HL-60/S4 (cell line): ENCODE data around the gene DGKI.

Source experiments
- in situ Hi-C: fragments of 300-500 bp; cut with MboI; formaldehyde crosslinking; loops from 2 replicates; pipeline ENCODE4 v1.14.3; 2022; ENCODE audit warnings: low sequenced_read_pairs

Gene DGKI

DNA sequence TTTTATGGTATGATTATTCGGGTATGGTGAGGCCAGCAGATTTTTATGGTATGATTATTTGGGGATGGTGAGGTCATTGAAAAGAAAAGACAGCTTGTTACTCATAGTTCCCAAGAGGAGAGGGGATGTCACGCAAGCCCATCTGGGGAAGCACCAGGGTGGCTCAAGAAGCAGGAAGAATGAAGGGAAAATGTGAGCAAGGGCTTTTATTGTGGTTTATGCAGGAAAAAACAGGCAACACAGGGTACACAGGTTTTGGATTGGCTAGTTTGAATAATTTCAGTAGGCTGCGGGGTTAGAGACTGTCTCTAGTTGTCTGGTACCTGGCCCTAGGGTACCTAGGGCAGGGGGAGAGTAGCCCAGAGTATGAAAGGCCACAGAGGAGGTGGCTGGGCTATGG lies 26.8 kb upstream of the DGKI start:
- in situ Hi-C loops: no loop called here

DNA sequence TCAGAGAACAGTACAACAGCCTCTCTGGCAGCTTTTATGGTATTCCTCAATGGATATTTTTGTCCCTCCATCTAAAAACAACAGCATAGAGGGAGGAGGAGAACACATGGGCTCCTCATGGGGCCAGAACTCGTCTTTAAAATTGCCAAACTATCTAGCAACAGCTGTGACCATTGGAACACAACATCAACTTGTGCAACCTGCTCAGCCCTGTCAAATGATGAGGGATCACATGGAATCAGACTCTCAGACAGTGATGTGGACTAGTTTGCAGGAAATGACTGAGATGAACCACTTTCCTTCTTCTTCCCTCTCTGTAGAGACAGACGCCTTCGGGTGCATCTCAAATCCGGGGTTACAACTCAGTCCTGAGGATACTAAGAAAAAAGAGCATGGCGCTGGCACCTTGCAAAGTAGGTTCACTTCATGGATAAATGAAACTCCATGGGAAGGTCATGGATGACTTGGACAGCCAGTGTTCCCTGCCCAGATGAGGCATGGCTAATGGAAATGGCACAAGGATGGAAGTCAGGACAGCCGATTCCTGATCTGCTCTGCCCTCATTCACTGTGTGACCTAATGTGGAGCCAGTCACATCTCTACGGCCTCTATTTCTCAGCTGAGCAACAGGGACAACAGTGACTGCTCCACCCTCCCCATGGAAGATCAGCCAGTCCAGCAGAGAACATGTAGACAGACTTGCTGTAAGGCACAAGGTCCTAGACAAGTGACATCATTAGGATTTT lies 24.6 kb upstream of the DGKI start:
- in situ Hi-C loops: no loop called here

DNA sequence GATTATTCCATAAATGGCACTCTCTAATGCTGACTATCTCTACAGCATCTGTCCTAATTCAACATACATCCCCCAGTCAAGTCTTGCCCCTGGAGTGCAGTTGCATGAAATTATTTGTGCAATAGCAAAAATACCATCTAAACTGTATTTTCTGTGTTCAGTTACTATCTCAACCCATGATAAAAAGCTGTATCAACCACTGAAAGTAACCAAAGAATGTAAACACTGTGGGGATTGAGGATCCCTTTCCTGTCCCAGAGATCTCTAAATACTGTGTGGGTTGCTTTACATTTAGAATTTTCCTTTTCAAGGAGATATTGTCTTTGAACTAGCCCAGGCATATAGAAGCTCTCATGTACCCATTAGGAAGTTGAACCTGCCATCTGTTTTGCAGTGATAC lies 23.9 kb upstream of the DGKI start:
- in situ Hi-C loops: no loop called here

DNA sequence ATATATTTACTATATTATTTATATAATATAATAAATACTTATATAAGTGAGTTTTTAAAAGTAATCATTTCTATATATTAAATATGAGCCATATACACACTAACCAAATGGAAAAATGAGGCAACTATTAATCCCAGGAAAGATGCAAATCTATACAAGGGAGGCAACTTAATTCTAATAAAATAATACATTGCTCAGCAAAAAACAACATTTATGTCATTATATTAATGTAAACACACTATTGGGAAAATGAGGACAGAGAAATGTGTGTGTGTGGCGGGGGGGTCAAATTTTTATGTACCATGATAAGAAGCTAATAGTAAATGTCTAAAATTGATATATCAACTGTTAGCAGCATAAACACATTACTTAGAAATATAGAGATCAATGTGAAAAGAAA lies 23.3 kb upstream of the DGKI start:
- in situ Hi-C loops: no loop called here

DNA sequence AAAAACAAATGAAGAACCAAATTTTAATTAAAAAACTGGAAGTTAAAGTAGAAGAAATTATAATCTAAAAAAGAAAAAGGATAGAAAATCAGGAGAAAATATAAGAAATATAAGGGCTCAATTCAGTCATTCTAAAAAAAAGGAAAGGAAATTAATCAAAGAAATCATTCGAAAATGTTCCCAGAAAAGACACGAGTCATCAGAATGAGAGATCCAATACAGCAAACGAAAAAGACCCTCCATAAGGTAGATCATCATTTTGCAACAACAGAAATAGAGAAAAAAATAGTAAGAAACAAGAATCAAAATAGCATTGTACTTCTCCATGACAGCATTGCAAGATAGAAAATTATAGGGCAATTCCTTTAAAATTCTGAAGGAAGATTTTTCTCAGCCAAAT lies 22.5 kb upstream of the DGKI start:
- in situ Hi-C loops: no loop called here

DNA sequence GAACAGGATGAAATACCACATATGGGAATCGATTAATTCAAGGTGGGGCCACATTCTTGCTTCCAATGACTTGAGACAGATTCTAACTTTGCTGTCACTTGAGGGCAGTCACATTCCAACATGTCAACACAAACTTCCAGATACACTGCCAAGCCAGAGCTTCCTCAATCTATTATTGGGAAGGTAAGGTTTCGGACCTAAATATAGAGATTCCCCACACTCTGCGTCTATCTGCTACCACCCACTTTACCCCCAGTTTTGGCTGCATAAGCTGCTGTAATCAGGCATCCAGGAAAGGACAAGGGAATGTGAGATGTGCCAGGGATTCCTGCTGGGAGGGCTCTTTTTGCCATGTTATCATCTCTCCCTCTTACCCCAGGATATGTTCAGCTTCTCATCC lies 20.5 kb upstream of the DGKI start:
- in situ Hi-C loops: no loop called here

DNA sequence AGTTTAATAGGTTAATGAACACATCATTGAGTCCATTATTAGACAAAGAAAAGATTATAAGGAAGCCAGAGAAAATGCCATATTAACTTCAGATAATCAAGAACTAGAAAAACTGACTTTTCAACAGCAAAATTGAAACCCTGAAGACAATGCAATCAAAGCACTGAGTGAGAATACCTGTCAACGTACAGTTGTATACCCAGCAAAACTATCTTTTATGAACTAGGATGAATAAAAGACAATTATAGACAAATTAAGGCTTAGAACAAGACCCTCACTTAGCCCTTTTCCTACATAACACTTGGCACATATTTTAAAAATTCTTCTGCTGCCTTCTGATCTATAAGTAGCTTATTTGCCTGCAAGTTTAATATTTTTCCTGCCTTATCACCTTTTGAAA lies 19.0 kb upstream of the DGKI start:
- in situ Hi-C loops: no loop called here

DNA sequence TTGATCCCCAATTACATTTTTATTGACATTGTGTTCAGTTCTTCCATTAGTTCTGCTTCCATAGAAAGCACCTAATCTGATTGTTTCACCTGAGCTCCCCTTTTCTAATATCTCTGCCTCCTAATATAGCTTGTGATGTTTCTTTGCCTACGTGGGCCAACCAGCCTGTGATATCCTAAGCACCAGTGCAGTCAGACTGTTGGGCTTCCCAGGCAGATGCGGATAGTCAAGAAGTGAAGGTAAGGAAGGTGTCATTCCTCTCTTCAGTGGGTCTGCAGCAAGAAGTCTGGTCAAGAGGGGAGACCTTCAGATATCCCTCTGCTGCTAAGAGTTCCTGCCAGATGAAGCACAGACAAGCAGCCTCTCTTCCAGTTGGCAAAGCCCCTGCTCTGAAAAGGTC lies 16.2 kb upstream of the DGKI start:
- in situ Hi-C loops: no loop called here

DNA sequence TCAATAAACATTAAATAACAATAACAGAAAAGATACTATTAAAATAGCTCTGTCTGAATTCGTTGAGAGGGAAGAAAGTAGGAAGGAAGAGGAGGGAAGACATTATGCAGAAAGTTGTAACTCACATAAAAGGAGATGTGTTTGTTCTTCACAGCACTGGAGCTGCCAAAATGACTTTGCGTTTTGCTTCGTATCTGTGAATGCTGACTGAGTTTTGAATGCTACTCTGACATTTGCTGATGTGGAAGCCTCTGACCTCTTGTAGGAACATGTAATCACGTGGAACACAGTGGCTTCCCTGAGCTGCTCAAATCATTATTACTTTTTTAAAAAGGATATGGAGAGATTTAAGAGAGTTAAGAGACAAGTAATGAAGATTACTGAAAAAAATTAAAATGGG lies 15.6 kb upstream of the DGKI start:
- in situ Hi-C loops: no loop called here

DNA sequence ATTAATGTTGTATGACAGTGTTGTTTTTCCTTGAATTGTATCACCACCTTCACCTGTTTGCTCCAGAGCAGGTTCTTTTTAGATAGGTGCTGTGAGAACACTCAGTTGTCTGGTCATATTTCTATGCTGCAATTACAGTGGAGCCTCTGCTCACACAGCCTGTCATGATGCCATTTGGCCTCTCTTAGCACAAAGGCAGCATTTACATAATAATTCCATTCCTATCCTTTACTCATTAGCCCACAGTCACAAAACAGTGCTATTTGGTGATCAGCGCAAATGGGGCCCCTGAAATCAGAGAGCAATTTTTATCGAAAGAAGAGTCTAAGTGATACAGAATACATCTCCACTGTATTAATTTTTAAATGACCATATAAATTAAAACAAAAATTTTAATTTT lies 13.8 kb upstream of the DGKI start:
- in situ Hi-C loops: no loop called here

DNA sequence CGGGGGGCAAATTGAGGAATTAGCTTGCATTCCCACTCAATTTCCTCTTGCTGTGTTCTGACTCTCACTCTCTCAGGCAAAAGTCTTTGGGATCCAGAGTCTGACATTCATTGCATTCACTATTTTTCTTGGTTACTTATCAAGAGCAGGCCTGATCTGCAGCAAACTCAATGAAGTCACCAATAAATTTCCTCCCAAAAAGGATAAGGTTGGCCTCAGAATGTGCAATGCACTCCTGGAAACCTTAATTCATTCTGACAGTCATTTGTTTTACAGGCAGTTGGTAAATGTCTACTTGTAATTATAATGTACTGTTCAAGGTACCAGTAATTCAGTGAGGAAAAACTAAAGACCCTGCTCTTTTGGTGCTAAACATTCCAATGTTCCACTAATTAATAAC lies 6.3 kb upstream of the DGKI start:
- in situ Hi-C loops: no loop called here

DNA sequence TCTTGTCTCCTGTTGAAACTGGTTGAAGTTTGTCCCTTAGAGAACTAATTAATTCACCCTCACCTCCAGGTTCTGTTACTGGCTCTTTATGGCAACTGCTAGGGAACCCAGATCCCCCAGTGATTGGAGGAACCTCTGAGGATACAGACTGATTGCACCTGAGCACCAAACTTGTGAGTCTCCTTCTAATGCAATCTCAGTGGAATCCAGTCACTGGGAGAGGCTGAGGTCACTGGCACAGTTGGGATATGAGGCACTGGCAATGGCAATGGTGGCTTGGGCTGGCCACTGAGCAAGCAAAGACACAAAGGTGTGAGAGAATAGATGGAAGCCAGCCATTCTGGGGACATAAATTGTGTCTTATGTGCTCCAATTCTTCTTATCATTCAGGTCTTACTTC lies 5.3 kb upstream of the DGKI start:
- in situ Hi-C loops: no loop called here

DNA sequence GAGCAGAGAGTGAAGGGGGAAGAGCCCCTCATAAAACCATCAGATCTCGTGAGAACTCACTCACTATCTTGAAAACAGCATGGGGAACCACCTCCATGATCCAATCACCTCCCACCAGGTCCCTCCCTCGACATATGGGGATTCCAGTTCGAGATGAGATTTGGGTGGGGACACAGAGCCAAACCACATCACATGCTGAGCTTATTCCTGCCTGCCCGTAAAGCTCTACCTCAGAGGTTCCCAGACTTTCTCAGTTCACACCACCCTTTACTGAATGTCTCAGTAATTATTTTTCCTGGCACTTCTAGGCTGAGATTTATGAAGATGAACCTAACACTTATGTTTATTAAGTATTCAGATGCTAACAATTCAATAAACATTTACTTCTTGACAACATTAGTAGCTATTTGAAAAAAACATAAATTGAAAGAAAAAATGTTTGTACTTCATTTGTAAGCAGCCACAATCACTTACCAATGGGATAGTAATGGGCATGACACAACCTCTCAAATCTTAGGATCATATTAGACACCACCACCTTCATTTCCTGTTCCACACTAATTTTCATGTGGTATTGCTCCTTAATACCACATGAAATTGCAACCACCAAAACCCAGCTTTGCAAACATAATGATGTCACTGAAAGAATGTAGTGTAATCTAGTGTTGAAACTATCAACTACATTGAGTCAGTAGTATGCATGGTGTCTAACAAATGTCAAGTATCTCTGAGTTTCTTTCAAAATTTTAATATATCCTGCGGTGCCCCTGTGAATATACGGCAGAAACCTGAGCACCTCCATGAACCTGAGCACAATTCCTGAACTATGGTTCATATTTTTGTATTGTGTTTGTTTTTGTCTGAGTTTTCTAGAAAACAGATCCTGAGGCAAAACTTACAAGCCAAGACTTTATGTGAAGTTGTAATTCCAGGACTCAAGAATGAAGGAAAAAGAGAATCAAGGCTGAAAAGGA lies 4.5 kb upstream of the DGKI start:
- in situ Hi-C loops: no loop called here

DNA sequence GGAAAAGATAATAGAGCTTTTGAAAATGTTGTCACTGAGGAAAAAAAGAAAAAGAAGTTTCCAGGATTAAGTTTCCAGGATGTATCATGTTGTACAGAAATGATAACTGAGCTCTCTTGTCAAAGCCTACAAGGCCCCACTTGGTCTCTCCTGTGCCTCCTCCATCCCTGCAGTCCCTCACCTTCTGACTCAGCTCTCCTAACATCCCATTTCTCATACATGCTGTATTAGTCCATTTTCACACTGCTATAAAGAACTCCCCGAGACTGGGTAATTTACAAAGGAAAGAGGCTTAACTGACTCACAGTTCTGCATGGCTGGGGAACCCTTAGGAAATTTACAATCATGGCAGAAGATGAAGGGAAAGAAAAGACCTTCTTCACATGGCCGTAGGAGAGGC lies 3.8 kb upstream of the DGKI start:
- in situ Hi-C loops: no loop called here

DNA sequence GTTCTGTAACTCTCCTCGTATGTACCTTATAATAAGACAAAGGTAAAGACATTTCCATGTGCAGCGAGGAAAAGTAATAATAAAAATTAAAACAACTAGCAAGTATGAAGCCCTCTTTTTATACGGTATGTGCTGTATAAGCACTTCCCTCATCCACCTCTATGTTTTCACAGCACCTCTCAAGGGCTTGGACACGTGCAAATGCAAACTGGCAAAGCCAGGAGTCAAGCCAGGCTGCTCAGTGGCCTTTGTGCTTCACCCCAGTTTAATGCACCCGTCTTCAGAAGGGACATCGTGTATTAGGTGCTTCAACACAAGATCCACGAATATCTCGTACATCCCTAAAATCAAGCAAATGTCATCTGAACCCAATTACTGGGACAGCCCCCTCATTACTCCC lies 1.3 kb upstream of the DGKI start:
- in situ Hi-C loops: no loop called here

DNA sequence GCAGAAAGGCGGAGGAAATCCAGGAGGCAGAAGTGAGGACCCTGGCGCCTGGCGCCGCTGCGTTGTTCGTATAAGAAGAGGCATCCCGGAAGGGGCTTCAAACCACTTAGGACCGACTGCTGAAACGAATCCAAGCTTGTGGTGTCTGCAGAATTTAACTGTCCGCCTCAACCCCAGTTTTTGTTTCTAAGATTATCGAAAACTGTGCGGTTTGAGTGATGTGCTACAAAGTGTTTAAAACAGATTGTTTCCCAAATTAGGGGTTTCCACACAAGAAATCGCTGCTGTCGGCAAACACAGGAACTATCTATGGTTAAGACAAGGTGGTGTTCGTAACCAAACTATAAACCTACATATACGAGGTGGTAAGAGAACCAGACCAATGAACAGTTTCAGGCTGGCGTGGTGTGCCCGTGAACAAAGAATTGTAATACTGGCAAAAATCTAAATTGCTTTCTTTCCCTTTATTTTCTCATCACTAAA lies 835 bp upstream of the DGKI start:
- in situ Hi-C loops: no loop called here

DNA sequence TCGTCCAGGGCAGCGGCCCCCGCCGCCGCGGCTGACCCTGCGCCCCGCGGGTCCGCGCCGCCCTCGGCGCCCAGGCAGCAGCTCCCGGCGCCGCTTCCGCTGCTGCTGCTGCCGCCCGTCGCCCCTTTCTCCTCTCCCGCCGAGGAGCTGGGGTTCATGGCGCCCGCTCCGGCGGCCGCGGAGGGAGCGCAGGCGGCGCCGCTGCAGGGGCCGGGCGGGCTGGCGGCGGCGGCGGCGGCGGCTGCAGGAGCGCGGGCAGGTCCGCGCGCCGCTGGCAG lies 286 bp downstream of the DGKI start:
- in situ Hi-C loops: no loop called here

DNA sequence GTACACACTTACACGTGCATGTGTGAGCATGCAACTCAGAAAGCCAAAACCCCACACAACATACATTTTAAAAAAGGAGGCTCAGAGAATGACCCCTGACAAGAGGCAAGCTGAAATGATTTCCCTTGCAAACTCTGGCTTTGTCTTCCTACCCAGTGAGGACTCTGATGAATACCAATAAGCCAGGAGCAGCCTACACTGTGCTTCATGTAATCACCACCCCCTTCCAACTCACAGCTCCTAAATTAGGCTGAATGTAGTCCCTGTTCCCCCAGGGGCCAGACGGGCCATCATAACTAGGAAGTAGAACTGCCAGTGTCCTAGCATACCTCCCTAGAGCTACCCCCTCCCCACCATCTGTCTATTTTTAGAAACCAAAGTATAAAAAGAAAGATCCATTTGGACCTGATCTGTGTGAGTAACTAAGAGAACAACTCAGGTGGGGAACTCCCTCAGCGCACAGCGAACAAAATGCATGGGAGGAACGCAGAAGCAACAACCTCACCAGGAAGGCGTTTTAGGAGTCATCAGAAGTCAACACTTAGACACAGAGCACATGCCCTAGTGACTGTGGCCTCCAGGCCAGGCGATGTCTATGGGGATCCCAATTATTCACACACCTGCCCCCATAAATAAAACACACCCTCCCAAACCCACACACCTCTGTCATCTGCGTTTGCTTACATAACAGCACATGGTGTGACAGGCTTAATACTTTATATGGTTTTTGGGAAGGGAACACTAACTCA lies 1.9 kb downstream of the DGKI start:
- in situ Hi-C loops: no loop called here

DNA sequence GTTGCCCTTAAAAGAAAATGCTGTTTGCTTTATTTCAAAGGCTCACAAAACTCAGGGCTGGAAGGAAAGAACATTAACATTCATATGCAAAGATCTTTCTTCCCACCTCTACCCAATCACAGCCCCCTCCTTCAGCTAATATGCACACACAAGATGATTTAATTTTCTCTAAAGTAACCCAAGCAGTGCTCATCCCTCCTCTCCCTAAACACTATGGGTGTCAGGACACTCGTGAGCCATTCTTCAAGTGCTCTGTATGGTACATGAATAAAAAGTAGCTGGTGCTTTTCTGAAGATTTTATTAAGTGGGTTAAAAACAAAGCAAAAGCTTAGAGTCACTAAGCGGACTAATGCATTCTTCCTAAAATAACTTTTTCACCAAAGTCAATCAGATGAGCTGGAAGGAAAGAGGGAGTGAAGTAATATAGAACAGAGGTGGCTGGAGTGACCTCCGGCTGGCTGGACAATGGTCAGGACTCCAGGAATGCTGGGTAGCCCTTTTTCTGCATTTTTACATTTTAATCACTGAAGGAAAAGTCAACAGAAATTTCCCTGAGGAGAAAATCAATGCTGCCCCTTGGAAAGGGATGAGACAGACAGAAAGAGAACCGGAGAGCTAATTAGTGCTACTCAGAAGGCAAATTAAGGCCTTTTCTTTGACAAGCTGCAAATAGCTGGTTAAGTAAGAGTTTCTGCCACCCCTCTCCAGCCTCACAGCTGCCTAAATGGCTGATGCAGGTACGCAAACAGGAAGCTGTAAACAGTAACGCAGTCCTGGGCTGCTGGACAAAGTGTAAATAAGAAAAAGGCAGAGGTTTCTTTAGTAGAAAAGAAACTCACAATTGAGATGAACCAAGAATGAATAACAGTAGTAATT lies 6.6 kb downstream of the DGKI start:
- in situ Hi-C loops: no loop called here

DNA sequence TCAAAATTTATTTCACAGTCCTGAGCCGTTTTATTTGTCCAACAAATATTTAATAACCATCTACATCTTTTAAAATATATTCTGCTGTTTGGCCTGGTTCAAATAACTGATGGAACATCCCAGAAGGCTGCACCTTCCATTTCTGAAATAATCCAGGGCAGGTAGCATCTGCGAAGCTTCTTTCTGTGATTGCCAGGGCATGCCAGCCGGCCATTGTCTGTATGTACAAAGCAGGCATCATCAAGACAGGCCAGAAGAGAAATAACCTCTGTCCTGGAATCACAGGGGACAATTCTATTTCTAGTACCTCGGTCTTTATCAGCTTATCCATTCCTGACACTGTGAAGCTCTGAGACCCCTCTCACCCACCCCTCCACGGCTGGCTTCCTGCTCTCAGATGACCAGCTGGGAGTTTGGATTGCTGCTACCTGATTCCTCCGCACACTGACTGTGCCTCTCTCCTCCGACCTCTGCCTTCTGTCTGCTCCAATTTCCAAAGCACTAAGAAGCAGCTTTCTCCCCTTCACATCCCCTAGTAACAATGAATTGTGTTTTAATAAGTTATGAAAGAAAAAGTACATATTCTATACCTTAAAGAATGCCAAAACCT lies 8.0 kb downstream of the DGKI start:
- in situ Hi-C loops: no loop called here
